ENCODE results near the gene ZC3H4. TPM values are rescaled to one million over a fixed set of nuclear protein-coding genes. Genes with fewer than 3 reads are reported as not detected.

The ZC3H4 gene
- total and polyA plus RNA-seq, 10 of the 15 experiments (the other 5 are each of a cell fraction or from before 2014, with no cell fraction given), result 5.1 to 86.3 (median 15.5) TPM

- TF ChIP-seq, protein P1, sequence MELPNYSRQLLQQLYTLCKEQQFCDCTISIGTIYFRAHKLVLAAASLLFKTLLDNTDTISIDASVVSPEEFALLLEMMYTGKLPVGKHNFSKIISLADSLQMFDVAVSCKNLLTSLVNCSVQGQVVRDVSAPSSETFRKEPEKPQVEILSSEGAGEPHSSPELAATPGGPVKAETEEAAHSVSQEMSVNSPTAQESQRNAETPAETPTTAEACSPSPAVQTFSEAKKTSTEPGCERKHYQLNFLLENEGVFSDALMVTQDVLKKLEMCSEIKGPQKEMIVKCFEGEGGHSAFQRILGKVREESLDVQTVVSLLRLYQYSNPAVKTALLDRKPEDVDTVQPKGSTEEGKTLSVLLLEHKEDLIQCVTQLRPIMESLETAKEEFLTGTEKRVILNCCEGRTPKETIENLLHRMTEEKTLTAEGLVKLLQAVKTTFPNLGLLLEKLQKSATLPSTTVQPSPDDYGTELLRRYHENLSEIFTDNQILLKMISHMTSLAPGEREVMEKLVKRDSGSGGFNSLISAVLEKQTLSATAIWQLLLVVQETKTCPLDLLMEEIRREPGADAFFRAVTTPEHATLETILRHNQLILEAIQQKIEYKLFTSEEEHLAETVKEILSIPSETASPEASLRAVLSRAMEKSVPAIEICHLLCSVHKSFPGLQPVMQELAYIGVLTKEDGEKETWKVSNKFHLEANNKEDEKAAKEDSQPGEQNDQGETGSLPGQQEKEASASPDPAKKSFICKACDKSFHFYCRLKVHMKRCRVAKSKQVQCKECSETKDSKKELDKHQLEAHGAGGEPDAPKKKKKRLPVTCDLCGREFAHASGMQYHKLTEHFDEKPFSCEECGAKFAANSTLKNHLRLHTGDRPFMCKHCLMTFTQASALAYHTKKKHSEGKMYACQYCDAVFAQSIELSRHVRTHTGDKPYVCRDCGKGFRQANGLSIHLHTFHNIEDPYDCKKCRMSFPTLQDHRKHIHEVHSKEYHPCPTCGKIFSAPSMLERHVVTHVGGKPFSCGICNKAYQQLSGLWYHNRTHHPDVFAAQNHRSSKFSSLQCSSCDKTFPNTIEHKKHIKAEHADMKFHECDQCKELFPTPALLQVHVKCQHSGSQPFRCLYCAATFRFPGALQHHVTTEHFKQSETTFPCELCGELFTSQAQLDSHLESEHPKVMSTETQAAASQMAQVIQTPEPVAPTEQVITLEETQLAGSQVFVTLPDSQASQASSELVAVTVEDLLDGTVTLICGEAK (IDR thresholded peaks at IDR 0.05; ENCODE audit: borderline replicate concordance), result no peak
- no peak for TF ChIP-seq BCL3 (IDR thresholded peaks at IDR 0.05; ENCODE audit: borderline replicate concordance, insufficient read depth, low read depth, low read length, poor library complexity, severe bottlenecking)
- TF ChIP-seq TCF12 (IDR thresholded peaks at IDR 0.05; ENCODE audit: low read depth, low read length), result no peak
- TF ChIP-seq KLF5 (IDR thresholded peaks at IDR 0.05; ENCODE audit: partially characterized antibody), result no peak
These were observed 94.7 kb downstream of the ZC3H4 start (continued) for GRCh38 chr19:47018923-47019322.

Other genes starting within 250 kb of the ZC3H4 start
Only the 7 nearest of the 9 such genes appear.
- 0.17 TPM in 1 of 2 replicates, not detected in the other for gene NPAS1, start 93.9 kb downstream of the ZC3H4 start, total RNA-seq (2014; rRNA removed)
- not detected in 2 replicates for gene NPAS1, start 93.9 kb downstream of the ZC3H4 start, total RNA-seq (2014; rRNA removed; fragmentation: Illumina TruSeq; extraction: Trizol)
- gene NPAS1, start 93.9 kb downstream of the ZC3H4 start, total RNA-seq (2021), result 0.45 and 0.72 TPM in 2 replicates
- gene NPAS1, start 93.9 kb downstream of the ZC3H4 start, polyA plus RNA-seq (2011; rRNA removed), result 0.14 TPM in 1 of 2 replicates, not detected in the other
- 0.18 TPM in 1 of 2 replicates, not detected in the other for gene NPAS1, start 93.9 kb downstream of the ZC3H4 start, polyA plus RNA-seq (2014; fragmentation: Illumina TruSeq; extraction: Trizol)
- gene NPAS1, start 93.9 kb downstream of the ZC3H4 start, polyA plus RNA-seq (2014; fragmentation: Nextera tagmentation; extraction: Ambion mirVana), result not detected
- gene NPAS1, start 93.9 kb downstream of the ZC3H4 start, polyA plus RNA-seq (2014; rRNA removed), result 0.51 and 0.88 TPM in 2 replicates
- gene NPAS1, start 93.9 kb downstream of the ZC3H4 start, polyA plus RNA-seq (2016; fragmentation: Nextera tagmentation; extraction: Ambion mirVana), result under 1 TPM; 0.28 to 0.49 TPM
- 77.3 and 83.3 TPM in 2 replicates for gene TMEM160, start 65.2 kb downstream of the ZC3H4 start, total RNA-seq (2014; rRNA removed)
- 2.0 and 2.4 TPM in 2 replicates for gene TMEM160, start 65.2 kb downstream of the ZC3H4 start, total RNA-seq (2014; rRNA removed; fragmentation: Illumina TruSeq; extraction: Trizol)
- gene TMEM160, start 65.2 kb downstream of the ZC3H4 start, total RNA-seq (2021), result 61.8 and 63.4 TPM in 2 replicates
- gene TMEM160, start 65.2 kb downstream of the ZC3H4 start, polyA plus RNA-seq (2011; rRNA removed), result 4.2 and 15.2 TPM in 2 replicates
- 0.21 TPM in 1 of 2 replicates, not detected in the other for gene TMEM160, start 65.2 kb downstream of the ZC3H4 start, polyA plus RNA-seq (2014; fragmentation: Illumina TruSeq; extraction: Trizol)
- gene TMEM160, start 65.2 kb downstream of the ZC3H4 start, polyA plus RNA-seq (2014; fragmentation: Nextera tagmentation; extraction: Ambion mirVana), result under 1 TPM in 1 of 2 experiments, not detected in 1; 0.71 TPM
- 78.5 and 94.8 TPM in 2 replicates for gene TMEM160, start 65.2 kb downstream of the ZC3H4 start, polyA plus RNA-seq (2014; rRNA removed)
- 100 to 1,000 TPM; 138 to 147 TPM for gene TMEM160, start 65.2 kb downstream of the ZC3H4 start, polyA plus RNA-seq (2016; fragmentation: Nextera tagmentation; extraction: Ambion mirVana)
- gene SAE1, start 17.1 kb upstream of the ZC3H4 start, total RNA-seq (2014; rRNA removed), result 136 and 148 TPM in 2 replicates
- 141 and 150 TPM in 2 replicates for gene SAE1, start 17.1 kb upstream of the ZC3H4 start, total RNA-seq (2014; rRNA removed; fragmentation: Illumina TruSeq; extraction: Trizol)
- gene SAE1, start 17.1 kb upstream of the ZC3H4 start, total RNA-seq (2021), result 143 and 146 TPM in 2 replicates
- 136 and 184 TPM in 2 replicates for gene SAE1, start 17.1 kb upstream of the ZC3H4 start, polyA plus RNA-seq (2011; rRNA removed)
- 191 and 244 TPM in 2 replicates for gene SAE1, start 17.1 kb upstream of the ZC3H4 start, polyA plus RNA-seq (2014; fragmentation: Illumina TruSeq; extraction: Trizol)
- gene SAE1, start 17.1 kb upstream of the ZC3H4 start, polyA plus RNA-seq (2014; fragmentation: Nextera tagmentation; extraction: Ambion mirVana), result 10 to 100 TPM; 62.0 to 90.0 TPM
- 167 and 180 TPM in 2 replicates for gene SAE1, start 17.1 kb upstream of the ZC3H4 start, polyA plus RNA-seq (2014; rRNA removed)
- gene SAE1, start 17.1 kb upstream of the ZC3H4 start, polyA plus RNA-seq (2016; fragmentation: Nextera tagmentation; extraction: Ambion mirVana), result 100 to 1,000 TPM; 230 to 246 TPM
- 14.0 and 15.2 TPM in 2 replicates for gene BBC3, start 117.4 kb upstream of the ZC3H4 start, total RNA-seq (2014; rRNA removed)
- 6.2 and 6.5 TPM in 2 replicates for gene BBC3, start 117.4 kb upstream of the ZC3H4 start, total RNA-seq (2014; rRNA removed; fragmentation: Illumina TruSeq; extraction: Trizol)
- 17.9 and 18.1 TPM in 2 replicates for gene BBC3, start 117.4 kb upstream of the ZC3H4 start, total RNA-seq (2021)
- gene BBC3, start 117.4 kb upstream of the ZC3H4 start, polyA plus RNA-seq (2011; rRNA removed), result 5.2 and 7.6 TPM in 2 replicates
- 0.24 and 2.2 TPM in 2 replicates for gene BBC3, start 117.4 kb upstream of the ZC3H4 start, polyA plus RNA-seq (2014; fragmentation: Illumina TruSeq; extraction: Trizol)
- gene BBC3, start 117.4 kb upstream of the ZC3H4 start, polyA plus RNA-seq (2014; fragmentation: Nextera tagmentation; extraction: Ambion mirVana), result under 1 TPM; 0.10 to 0.27 TPM
- 17.2 and 21.2 TPM in 2 replicates for gene BBC3, start 117.4 kb upstream of the ZC3H4 start, polyA plus RNA-seq (2014; rRNA removed)
- 1 to 10 TPM; 7.5 to 7.8 TPM for gene BBC3, start 117.4 kb upstream of the ZC3H4 start, polyA plus RNA-seq (2016; fragmentation: Nextera tagmentation; extraction: Ambion mirVana)
- gene CCDC9, start 142.7 kb upstream of the ZC3H4 start, total RNA-seq (2014; rRNA removed), result 6.4 and 7.1 TPM in 2 replicates
- 2.9 and 4.9 TPM in 2 replicates for gene CCDC9, start 142.7 kb upstream of the ZC3H4 start, total RNA-seq (2014; rRNA removed; fragmentation: Illumina TruSeq; extraction: Trizol)
- 16.7 and 17.5 TPM in 2 replicates for gene CCDC9, start 142.7 kb upstream of the ZC3H4 start, total RNA-seq (2021)
- gene CCDC9, start 142.7 kb upstream of the ZC3H4 start, polyA plus RNA-seq (2011; rRNA removed), result 3.3 and 3.9 TPM in 2 replicates
- 1.7 and 7.7 TPM in 2 replicates for gene CCDC9, start 142.7 kb upstream of the ZC3H4 start, polyA plus RNA-seq (2014; fragmentation: Illumina TruSeq; extraction: Trizol)
- gene CCDC9, start 142.7 kb upstream of the ZC3H4 start, polyA plus RNA-seq (2014; fragmentation: Nextera tagmentation; extraction: Ambion mirVana), result under 1 TPM in 1 of 2 experiments, not detected in 1; 0.18 TPM
- 10.1 and 13.2 TPM in 2 replicates for gene CCDC9, start 142.7 kb upstream of the ZC3H4 start, polyA plus RNA-seq (2014; rRNA removed)
- 1 to 10 TPM; 6.9 to 9.1 TPM for gene CCDC9, start 142.7 kb upstream of the ZC3H4 start, polyA plus RNA-seq (2016; fragmentation: Nextera tagmentation; extraction: Ambion mirVana)
- gene INAFM1, start 161.1 kb upstream of the ZC3H4 start, total RNA-seq (2014; rRNA removed), result 2.0 and 2.1 TPM in 2 replicates
- 0.51 and 0.63 TPM in 2 replicates for gene INAFM1, start 161.1 kb upstream of the ZC3H4 start, total RNA-seq (2014; rRNA removed; fragmentation: Illumina TruSeq; extraction: Trizol)
- gene INAFM1, start 161.1 kb upstream of the ZC3H4 start, total RNA-seq (2021), result 6.1 and 6.8 TPM in 2 replicates
- 0.40 and 0.86 TPM in 2 replicates for gene INAFM1, start 161.1 kb upstream of the ZC3H4 start, polyA plus RNA-seq (2011; rRNA removed)
- gene INAFM1, start 161.1 kb upstream of the ZC3H4 start, polyA plus RNA-seq (2014; fragmentation: Illumina TruSeq; extraction: Trizol), result 0.30 and 0.57 TPM in 2 replicates
- gene INAFM1, start 161.1 kb upstream of the ZC3H4 start, polyA plus RNA-seq (2014; fragmentation: Nextera tagmentation; extraction: Ambion mirVana), result under 1 TPM in 1 of 2 experiments, not detected in 1; 0.58 TPM
- 4.5 and 4.8 TPM in 2 replicates for gene INAFM1, start 161.1 kb upstream of the ZC3H4 start, polyA plus RNA-seq (2014; rRNA removed)
- gene INAFM1, start 161.1 kb upstream of the ZC3H4 start, polyA plus RNA-seq (2016; fragmentation: Nextera tagmentation; extraction: Ambion mirVana), result 1 to 10 TPM; 1.1 to 1.4 TPM
- 0.05 and 0.17 TPM in 2 replicates for gene C5AR1, start 196.1 kb upstream of the ZC3H4 start, total RNA-seq (2014; rRNA removed)
- gene C5AR1, start 196.1 kb upstream of the ZC3H4 start, total RNA-seq (2014; rRNA removed; fragmentation: Illumina TruSeq; extraction: Trizol), result 0.04 and 0.09 TPM in 2 replicates
- 0.13 and 0.26 TPM in 2 replicates for gene C5AR1, start 196.1 kb upstream of the ZC3H4 start, total RNA-seq (2021)
- gene C5AR1, start 196.1 kb upstream of the ZC3H4 start, polyA plus RNA-seq (2011; rRNA removed), result 0.40 and 1.5 TPM in 2 replicates
- gene C5AR1, start 196.1 kb upstream of the ZC3H4 start, polyA plus RNA-seq (2014; fragmentation: Illumina TruSeq; extraction: Trizol), result 0.15 TPM in 1 of 2 replicates, not detected in the other
- gene C5AR1, start 196.1 kb upstream of the ZC3H4 start, polyA plus RNA-seq (2014; fragmentation: Nextera tagmentation; extraction: Ambion mirVana), result under 1 TPM; 0.07 to 0.19 TPM
- gene C5AR1, start 196.1 kb upstream of the ZC3H4 start, polyA plus RNA-seq (2014; rRNA removed), result 0.06 and 0.15 TPM in 2 replicates
- gene C5AR1, start 196.1 kb upstream of the ZC3H4 start, polyA plus RNA-seq (2016; fragmentation: Nextera tagmentation; extraction: Ambion mirVana), result under 1 TPM; 0.27 to 0.29 TPM

Measured in GM12878 (cell line).